Measurements from ENCODE around the gene RNASE8.

Gene RNASE8

DNA sequence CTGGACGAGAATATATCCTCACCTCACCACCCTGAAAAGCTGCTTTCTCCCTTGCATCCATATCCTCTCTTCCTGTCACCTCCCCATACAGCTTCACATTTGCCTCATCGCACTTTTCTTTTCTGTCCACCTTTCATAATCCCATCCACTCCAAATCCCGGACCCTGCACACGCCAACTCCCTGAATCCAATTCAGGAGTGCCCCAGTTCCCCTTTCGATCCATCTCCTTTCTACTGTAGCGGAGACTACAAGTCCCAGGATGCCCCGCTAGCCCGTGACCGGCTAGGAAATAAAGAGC is 45.7 kb downstream of the RNASE8 start:
- DNase-seq, result no peak

DNA sequence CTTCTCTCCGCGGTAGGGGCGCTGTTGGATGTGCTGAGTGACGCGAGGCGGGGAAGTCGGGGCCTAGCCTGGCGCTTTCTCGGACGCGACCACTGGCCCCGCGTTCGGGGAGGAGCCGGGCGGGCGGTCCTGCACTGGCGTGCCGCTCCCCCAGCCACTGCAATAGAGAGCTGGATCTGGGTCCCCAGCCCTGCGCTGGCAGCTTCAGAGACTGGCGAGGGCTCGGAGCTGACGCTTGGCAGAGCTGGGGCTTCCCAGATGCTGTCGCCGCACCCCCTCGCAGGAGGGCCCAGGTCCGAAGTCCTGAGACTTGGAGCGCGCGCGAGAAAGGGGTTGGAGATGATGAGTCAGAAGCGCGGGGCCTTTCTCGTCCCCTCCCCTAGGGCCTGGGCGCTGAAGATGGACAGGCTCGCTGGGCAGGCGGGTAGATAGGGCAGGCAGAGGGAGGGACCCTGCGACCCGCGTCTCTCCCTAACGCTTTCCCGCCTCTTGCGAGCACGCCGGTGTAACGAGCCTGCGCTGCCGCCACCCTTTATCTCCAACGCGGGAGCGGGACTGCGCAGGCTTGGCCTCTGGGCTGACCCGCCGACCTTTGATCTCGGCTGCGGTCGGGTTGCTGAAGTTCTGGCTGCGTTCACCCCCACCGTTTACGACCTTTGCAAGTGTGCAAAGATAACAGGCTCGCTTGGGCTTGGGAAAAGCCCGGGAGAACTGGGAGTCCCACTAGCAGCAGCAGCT is 46.3 kb downstream of the RNASE8 start:
- peak; percentile 84 to 99 (median 97) for DNase-seq

- peak in 55 of 58 donors; percentile 28 to 86 (median 73) for DNase-seq
Measured at GRCh38 chr14:21104448-21105060, 46.9 kb downstream of the RNASE8 start.

DNA sequence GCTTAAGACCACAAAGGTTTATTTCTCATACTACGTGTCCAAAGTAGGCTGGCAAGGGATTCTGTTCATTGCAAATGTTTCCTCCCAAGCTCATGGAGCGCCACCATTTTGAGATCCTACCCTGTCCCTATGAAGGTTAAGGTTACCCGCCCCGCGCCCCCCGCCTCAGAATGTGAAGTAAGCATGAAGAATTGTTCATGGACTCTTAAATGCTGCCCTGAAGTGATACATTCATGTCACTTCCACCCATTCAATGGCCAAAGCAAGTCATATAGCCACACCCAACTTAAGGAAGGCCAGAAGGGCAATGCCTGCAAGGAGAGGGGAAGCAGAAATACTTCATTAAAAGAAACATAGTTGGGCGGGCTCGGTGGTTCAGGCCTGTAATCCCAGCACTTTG is 47.5 kb downstream of the RNASE8 start:
- no peak for DNase-seq

- DNase-seq, result no peak
Measured at GRCh38 chr14:21106176-21106497, 48.5 kb downstream of the RNASE8 start.

GRCh38 chr14:21106498-21107282 is 49.1 kb downstream of the RNASE8 start:
- DNase-seq, result peak in 54 of 58 donors; percentile 12 to 86 (median 58)

DNA sequence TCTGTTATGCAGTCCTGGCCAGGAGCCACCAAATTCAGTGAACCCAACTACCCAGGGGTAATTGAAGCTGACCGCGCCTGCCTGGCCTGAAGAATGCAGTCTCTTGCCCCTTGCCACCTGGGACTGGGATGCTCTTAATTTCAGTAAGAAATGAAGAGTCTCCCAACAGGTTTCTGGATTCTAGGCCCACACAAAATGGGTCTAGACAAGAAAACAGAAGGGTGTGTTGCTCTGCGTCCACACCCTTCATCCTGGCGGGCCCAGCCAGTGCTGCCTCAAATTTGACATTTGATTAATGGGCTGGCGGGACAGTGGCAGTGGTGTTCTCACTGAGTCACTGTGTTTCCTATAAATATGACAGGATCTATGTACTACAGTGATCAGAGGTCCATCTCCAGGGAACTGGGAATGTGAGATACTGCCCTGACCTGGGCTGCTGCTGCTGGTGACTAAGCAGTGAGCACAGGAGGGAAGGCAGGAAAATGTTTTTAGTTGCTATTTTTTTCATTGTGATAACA is 49.7 kb downstream of the RNASE8 start:
- peak in 1 of 58 donors; percentile 55 for DNase-seq
